Measurements from ENCODE around the gene H2BK1.

The H2BK1 gene

DNA sequence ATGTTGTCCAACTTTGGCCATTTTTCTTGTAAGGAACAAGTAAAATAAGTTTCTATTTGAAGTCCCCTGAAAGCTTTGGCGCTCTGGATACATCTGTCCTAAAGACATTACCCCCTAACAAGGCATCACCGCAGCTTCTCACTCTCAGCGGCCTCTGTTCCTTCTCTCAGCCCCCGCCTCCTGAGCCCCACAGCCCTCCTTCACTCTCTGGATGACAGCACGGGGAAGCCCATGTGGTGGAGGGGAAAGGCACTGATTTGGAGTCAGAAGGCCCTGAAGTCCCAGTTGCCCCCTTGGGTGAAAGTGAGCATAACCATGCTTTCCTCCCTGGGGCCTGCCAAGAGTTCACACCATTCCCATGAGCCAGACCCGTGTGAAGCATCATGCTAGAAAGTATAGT, 4.6 kb downstream of the H2BK1 start:
- no peak overlapping the region for H3K27ac Mint-ChIP-seq
- DNase-seq (no peak), ATAC-seq (no peak)
- peaks cover 9% of the 10 kb centered on the region for H3K27me3 Mint-ChIP-seq
- H3K4me1 Mint-ChIP-seq: peaks cover 29% of the 10 kb centered on the region
- H3K4me3 Mint-ChIP-seq: no peak overlapping the region
- no peaks in the 10 kb centered on the region for H3K9me3 Mint-ChIP-seq

DNA sequence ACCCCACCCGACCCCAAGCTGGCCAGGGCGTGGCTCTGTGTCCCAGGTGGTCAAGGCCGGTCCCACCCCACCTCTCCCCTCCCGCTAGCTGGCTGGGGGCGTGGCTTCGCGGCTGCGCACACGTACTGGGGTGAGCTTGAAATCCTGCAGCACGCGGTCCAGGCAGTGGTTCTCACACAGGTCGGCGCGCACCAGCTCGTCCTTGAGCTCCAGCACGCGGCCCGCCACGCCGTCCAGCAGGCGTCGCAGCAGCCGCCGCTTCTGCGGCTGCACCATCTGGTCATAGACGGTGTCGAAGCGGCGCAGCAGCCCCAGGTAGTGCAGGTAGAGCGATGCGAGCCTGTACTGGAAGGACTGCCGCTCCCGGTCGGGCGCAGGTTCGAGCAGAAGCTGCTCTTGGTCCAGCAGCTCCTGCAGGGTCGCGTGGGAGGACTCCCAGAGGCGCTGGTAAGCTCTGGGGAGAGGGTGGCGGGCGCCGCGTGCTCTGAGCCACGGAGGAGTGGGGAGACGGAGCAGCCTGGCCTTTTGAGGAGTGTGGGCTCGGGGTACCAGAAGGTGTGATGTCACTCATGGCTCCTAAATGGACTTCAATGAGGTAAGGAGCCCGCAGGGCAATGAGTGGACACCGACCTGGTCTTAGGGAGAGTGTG, 5.8 kb downstream of the H2BK1 start:
- no peak overlapping the region for H3K27ac Mint-ChIP-seq
- ATAC-seq (no peak), DNase-seq (no peak)
- peaks cover 9% of the 10 kb centered on the region for H3K27me3 Mint-ChIP-seq
- peaks cover 29% of the 10 kb centered on the region for H3K4me1 Mint-ChIP-seq
- H3K9me3 Mint-ChIP-seq: no peaks in the 10 kb centered on the region
- no peak overlapping the region for H3K4me3 Mint-ChIP-seq

DNA sequence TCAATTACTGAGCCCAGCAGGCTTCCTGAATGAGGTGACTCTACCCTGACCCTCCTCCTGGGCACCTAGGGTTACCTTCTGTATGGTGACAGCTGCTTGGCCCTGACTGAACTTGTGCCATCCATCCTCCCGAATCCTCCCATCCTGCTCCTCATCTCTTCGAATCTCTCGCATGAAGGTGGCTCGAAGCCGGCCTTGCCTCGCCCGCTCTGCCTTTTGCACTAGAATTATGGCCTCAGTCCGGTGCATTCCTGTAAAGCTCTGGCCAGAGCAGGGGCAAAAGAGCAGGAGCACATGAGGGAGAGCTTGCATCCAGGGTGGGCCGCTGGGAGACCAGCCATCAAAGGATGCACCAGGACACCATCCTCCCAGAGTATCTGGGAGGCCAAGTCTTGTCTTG, 7.5 kb downstream of the H2BK1 start:
- DNase-seq (no peak), ATAC-seq (no peak)
- H3K27me3 Mint-ChIP-seq: peaks cover 9% of the 10 kb centered on the region
- peaks cover 21% of the 10 kb centered on the region for H3K4me1 Mint-ChIP-seq
- H3K4me3 Mint-ChIP-seq: no peak overlapping the region
- H3K9me3 Mint-ChIP-seq: no peaks in the 10 kb centered on the region
- H3K27ac Mint-ChIP-seq: peak overlapping the region in 1 of 2 donors; percentile 42

GRCh38 chr7:151201751-151202150, 8.5 kb downstream of the H2BK1 start:
- H3K4me1 Mint-ChIP-seq: peaks cover 10% of the 10 kb centered on the region

DNA sequence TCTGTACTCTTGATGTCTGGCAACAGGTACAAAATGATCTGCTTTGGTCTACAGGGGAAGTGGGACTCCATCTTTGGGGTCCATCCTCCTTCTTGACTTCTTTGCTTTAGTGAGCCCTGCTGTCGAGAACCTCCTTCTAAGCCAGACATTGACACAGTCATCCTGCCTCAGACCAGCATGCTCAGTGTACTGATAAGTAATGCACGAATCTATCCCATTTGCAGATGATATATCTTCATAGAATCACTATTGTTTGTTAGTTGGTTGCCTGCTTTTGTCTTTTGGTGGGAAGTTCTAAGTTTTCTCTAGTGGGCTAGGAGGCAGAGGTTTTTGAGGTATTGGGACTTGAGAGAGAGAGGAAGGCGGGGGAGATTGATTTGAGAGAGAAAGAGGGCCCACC, 8.9 kb downstream of the H2BK1 start:
- Mint-ChIP-seq H3K27ac (peak overlapping the region; percentile 1 to 27), H3K9me3 (no peaks in the 10 kb centered on the region), H3K27me3 (peaks cover 9% of the 10 kb centered on the region), H3K4me3 (no peak overlapping the region), H3K4me1 (peaks cover 6% of the 10 kb centered on the region)
- ATAC-seq (no peak), DNase-seq (no peak)

More at GRCh38 chr7:151201751-151202150, 8.5 kb downstream of the H2BK1 start:
- Mint-ChIP-seq H3K27ac (no peak overlapping the region), H3K27me3 (peaks cover 9% of the 10 kb centered on the region), H3K4me3 (no peak overlapping the region), H3K9me3 (no peaks in the 10 kb centered on the region)
- no peak for DNase-seq
- ATAC-seq: no peak

GRCh38 chr7:151198945-151199848, 11.1 kb downstream of the H2BK1 start:
- H3K4me1 Mint-ChIP-seq: peaks cover 4% of the 10 kb centered on the region
- H3K9me3 Mint-ChIP-seq: no peaks in the 10 kb centered on the region
- no peak overlapping the region for H3K4me3 Mint-ChIP-seq
- H3K27me3 Mint-ChIP-seq: peaks cover 9% of the 10 kb centered on the region
- no peak overlapping the region for H3K27ac Mint-ChIP-seq
- ATAC-seq: no peak
- DNase-seq: no peak

DNA sequence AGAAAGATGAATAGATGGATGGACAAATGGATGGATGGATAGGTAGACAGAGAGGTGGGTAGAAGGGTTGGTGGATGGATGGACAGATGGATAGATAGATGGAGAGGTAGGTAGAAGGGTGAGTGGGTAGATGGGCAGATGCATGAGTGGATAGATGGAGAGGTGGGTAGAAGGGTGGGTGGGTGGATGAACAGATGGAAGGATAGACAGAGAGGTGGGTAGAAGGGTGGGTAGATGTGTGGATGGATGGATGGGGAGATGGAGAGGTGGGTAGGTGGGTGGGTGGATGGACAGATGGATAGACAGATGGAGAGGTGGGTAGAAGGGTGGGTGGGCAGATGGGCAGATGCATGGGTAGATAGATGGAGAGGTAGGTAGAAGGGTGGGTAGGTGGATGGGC, 12.4 kb downstream of the H2BK1 start:
- no peak overlapping the region for H3K27ac Mint-ChIP-seq
- no peak for DNase-seq
- H3K9me3 Mint-ChIP-seq: no peaks in the 10 kb centered on the region
- H3K4me3 Mint-ChIP-seq: no peak overlapping the region
- H3K4me1 Mint-ChIP-seq: peaks cover 6% of the 10 kb centered on the region
- peaks cover 9% of the 10 kb centered on the region for H3K27me3 Mint-ChIP-seq
- ATAC-seq: no peak

- H3K9me3 Mint-ChIP-seq: no peaks in the 10 kb centered on the region
- ATAC-seq (no peak), DNase-seq (no peak)
- no peaks in the 10 kb centered on the region for H3K27me3 Mint-ChIP-seq
- peaks cover 6% of the 10 kb centered on the region for H3K4me1 Mint-ChIP-seq
- H3K27ac Mint-ChIP-seq: no peak overlapping the region
- H3K4me3 Mint-ChIP-seq: no peak overlapping the region
Measured at GRCh38 chr7:151195616-151196450, 14.5 kb downstream of the H2BK1 start.

GRCh38 chr7:151194188-151194587, 16.1 kb downstream of the H2BK1 start:
- ATAC-seq (no peak), DNase-seq (no peak)
- Mint-ChIP-seq H3K9me3 (no peaks in the 10 kb centered on the region), H3K4me1 (peaks cover 6% of the 10 kb centered on the region), H3K27ac (no peak overlapping the region), H3K4me3 (no peak overlapping the region), H3K27me3 (no peaks in the 10 kb centered on the region)

DNA sequence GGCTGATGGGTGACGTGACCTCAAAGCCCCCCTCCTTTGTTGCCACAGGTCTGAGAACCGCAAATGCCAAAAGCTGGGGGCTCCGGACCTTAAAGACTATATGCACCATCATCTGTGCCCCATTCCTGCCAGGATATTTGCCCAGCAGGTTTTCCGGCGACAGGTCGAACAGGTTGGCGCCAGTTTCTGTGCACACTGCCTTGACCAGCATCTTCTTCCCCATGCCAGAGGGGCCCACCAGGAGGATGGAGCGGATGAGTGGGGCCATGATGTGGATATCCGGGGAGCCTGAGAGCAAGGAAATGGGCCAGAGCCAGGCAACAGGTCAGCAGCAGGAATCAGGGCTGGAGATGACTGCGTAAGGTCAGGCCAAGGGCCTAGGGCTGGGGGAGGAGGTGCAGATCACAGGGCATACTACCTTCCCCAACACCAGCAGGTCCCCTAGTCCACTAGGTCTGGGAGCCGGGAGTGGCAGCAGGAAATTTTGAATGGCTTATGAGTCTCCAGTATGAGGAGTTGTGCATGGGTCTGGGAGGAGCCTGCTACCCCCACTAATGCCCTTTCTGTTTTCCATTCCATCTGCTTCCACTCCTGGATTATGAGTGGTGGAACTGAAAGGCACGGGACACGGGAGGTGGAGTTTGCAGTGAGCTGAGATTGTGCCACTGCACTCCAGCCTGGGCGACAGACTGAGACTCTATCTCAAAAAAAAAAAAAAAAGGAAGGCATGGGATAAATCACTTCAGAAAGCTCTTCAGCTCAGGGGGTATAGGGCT, 16.9 kb downstream of the H2BK1 start:
- no peak overlapping the region for H3K4me3 Mint-ChIP-seq
- no peaks in the 10 kb centered on the region for H3K27me3 Mint-ChIP-seq
- peak overlapping the region in 1 of 2 donors; percentile 28 for H3K27ac Mint-ChIP-seq
- peaks cover 6% of the 10 kb centered on the region for H3K4me1 Mint-ChIP-seq
- ATAC-seq (no peak), DNase-seq (no peak)
- no peaks in the 10 kb centered on the region for H3K9me3 Mint-ChIP-seq

GRCh38 chr7:151192002-151192539, 18.2 kb downstream of the H2BK1 start:
- ATAC-seq: no peak
- Mint-ChIP-seq H3K4me3 (no peak overlapping the region), H3K9me3 (no peaks in the 10 kb centered on the region), H3K27me3 (no peaks in the 10 kb centered on the region), H3K27ac (no peak overlapping the region), H3K4me1 (peaks cover 10% of the 10 kb centered on the region)
- no peak for DNase-seq

GRCh38 chr7:151191544-151191943, 18.7 kb downstream of the H2BK1 start:
- Mint-ChIP-seq H3K4me1 (peaks cover 10% of the 10 kb centered on the region), H3K4me3 (no peak overlapping the region)

DNA sequence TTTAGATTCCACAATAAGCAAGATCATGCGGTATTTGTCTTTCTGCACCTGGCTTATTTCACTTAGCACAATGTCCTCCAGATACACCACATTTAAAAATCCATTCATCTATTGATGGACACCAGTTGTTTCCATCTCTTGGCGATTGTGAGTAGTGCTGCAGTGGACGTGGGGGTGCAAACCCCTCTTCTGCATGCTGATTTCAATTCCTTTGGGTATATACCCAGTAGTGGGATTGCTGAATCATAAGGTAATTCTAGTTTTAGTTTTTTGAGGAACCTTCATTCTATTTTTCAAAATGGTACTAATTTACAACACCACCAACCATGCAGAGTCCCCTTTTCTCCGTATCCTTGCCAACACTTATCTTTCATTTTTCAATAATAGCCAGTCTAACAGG, 21.2 kb downstream of the H2BK1 start:
- H3K9me3 Mint-ChIP-seq: no peaks in the 10 kb centered on the region
- H3K27ac Mint-ChIP-seq: peak overlapping the region in 1 of 2 donors; percentile 38
- no peaks in the 10 kb centered on the region for H3K27me3 Mint-ChIP-seq
- peaks cover 4% of the 10 kb centered on the region for H3K4me1 Mint-ChIP-seq
- DNase-seq: no peak
- no peak overlapping the region for H3K4me3 Mint-ChIP-seq
- ATAC-seq: no peak

More at GRCh38 chr7:151191544-151191943, 18.7 kb downstream of the H2BK1 start:
- DNase-seq (no peak), ATAC-seq (no peak)
- no peaks in the 10 kb centered on the region for H3K27me3 Mint-ChIP-seq
- H3K27ac Mint-ChIP-seq: no peak overlapping the region
- no peaks in the 10 kb centered on the region for H3K9me3 Mint-ChIP-seq

DNA sequence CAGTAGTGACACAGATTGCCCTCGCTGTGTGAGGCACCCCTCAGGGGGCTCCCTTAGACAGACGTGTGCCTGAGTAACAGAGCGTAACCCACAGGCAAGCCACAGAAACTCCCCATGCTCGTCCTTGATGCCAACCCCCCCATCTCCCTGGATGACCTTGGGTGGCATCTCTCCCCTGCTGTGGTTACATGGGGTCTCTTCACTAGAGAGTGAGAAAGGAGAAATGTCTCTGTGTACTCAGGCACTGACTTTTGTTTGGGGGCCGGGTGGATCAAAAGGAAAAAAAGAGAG, 22.1 kb downstream of the H2BK1 start:
- DNase-seq: no peak
- H3K4me1 Mint-ChIP-seq: peaks cover 4% of the 10 kb centered on the region
- no peaks in the 10 kb centered on the region for H3K9me3 Mint-ChIP-seq
- ATAC-seq: no peak
- no peak overlapping the region for H3K4me3 Mint-ChIP-seq
- H3K27ac Mint-ChIP-seq: no peak overlapping the region
- H3K27me3 Mint-ChIP-seq: no peaks in the 10 kb centered on the region
